Fibroblast of pulmonary artery (primary cell): Measurements from ENCODE around the gene VRK1.

Experiments
- DNase-seq: peaks from one replicate; pipeline ENCODE4 v3.0.0-alpha.2; 2010; ENCODE audit warnings: low read depth
- H3K4me3 ChIP-seq: replicated peaks from 2 replicates; pipeline ENCODE4 v1.5.1; 2011; ENCODE audit warnings: low read depth, mild to moderate bottlenecking, control low read depth, low read length, moderate library complexity
- TF ChIP-seq, protein P1 (sequence below): IDR thresholded peaks from 2 replicates; pipeline ENCODE4 v1.5.1; 2011; ENCODE audit warnings: mild to moderate bottlenecking, control low read depth, low read length, inconsistent platforms; ENCODE audit errors: missing control alignments

The VRK1 gene, protein sequence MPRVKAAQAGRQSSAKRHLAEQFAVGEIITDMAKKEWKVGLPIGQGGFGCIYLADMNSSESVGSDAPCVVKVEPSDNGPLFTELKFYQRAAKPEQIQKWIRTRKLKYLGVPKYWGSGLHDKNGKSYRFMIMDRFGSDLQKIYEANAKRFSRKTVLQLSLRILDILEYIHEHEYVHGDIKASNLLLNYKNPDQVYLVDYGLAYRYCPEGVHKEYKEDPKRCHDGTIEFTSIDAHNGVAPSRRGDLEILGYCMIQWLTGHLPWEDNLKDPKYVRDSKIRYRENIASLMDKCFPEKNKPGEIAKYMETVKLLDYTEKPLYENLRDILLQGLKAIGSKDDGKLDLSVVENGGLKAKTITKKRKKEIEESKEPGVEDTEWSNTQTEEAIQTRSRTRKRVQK

DNA sequence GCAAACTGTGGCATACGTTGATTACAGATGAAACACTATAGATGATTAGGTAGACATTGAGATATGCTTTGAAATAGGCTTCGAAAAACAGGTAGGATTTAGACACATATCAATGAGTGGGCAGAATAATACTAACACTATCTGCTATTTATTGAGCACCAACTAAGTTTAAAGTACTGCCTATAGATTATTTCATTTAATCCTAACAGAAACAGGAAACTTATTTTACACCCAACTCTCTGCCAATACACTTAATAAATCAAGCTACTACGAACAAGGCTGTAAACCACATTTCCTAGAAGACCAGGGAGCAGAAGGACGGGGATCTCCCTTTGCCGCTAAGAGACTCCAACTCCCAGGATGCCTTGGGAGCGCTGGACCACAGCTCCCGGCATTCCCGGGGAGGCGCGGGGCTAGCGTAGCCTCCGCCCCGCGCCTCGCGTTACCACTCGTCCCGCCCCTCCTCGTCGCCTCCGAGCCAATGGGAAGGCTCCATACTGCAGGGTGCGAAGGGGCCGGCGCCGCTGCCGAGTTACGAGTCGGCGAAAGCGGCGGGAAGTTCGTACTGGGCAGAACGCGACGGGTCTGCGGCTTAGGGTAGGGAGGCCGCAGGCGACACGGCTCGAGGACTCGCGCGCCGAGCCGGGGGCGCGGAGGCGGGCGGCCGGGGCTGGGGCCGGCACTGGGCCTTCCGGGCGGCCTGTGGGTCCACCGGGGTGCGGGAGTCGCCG lies at the start of gene VRK1:
Gene VRK1 (plus strand): TSS at position 532 of the 731 bp plus-strand sequence. CDS start 36,090 bp downstream, outside the sequence.
- H3K4me3 ChIP-seq, result peak within 1 kb of the TSS; percentile 79
- TF ChIP-seq, protein P1, sequence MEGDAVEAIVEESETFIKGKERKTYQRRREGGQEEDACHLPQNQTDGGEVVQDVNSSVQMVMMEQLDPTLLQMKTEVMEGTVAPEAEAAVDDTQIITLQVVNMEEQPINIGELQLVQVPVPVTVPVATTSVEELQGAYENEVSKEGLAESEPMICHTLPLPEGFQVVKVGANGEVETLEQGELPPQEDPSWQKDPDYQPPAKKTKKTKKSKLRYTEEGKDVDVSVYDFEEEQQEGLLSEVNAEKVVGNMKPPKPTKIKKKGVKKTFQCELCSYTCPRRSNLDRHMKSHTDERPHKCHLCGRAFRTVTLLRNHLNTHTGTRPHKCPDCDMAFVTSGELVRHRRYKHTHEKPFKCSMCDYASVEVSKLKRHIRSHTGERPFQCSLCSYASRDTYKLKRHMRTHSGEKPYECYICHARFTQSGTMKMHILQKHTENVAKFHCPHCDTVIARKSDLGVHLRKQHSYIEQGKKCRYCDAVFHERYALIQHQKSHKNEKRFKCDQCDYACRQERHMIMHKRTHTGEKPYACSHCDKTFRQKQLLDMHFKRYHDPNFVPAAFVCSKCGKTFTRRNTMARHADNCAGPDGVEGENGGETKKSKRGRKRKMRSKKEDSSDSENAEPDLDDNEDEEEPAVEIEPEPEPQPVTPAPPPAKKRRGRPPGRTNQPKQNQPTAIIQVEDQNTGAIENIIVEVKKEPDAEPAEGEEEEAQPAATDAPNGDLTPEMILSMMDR, result no peak
- peak; percentile 96 for DNase-seq

DNA sequence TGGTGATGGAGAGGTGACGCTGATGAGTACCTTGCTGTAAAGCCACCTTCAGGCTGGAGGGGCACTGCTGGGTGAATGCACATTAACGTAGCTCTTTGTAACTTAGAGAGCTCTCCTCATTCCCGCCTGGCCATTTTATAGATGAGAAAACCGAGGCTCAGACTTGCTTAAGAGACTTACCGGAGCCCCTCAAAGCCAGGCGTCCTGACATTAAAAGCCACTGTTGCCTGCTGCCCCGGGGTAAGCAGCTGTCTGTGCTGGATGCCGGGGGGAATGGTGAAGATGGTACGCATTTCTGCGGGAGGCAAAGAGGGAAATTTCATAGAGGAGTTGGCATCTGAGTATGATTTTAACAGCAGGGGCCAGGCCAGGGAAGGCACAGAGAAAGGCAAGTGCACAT lies 49.6 kb upstream of the VRK1 start:
- no peak overlapping the region for H3K4me3 ChIP-seq
- TF ChIP-seq, protein P1, result no peak
- no peak for DNase-seq

DNA sequence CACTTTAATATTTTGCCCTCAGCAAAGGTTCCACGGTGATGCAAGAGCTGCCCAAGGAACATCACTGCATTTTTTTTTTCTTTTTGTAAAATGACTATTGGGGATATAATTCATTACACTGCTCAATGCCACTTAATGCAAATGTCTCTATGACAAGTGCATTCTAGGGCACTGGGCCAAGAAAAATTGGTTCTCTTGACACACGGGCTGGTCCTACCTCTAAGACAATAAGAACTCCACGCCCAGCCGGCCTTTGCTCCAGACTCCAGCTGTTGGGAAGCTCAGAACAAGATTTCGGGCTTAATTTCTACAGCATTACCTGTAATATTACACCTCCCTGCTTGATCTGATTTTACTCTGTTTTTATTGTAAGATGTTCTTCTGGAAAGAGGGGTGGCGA lies 48.8 kb upstream of the VRK1 start:
- TF ChIP-seq, protein P1, result no peak
- no peak overlapping the region for H3K4me3 ChIP-seq
- no peak for DNase-seq

DNA sequence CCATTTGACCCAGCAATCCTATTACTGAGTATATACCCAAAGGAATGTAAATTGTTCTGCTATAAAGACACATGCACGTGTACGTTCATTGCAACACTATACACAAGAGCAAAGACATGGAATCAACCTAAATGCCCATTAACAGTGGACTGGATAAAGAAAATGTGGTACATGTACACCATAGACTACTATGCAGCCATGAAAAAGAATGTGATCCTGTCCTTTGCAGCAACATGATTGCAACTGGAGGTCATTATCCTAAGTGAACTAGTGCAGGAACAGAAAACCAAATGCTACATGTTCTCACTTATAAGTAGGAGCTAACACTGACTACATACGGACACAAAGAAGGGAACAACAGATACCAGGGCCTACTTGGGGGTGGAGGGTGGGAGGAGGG lies 45.7 kb upstream of the VRK1 start:
- TF ChIP-seq, protein P1, result no peak
- no peak overlapping the region for H3K4me3 ChIP-seq

DNA sequence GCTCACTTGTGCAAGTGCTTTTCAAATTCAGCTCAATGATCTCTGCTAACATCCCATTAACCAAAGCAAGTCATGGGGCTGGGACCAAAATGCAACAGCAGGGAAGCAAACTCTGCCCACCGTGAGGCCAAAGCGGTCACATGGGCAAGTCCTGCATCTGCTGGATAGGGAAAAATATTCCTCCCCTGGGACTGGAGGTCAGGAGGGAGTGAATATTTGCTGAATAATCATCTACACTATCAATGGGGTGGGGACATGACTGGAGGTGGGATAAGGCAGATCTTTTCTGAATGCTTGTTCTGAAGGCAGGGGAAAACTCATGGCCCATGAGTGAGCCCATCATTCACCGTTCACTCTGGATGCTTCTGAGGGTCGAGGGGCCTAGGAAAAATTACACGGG lies 45.1 kb upstream of the VRK1 start:
- TF ChIP-seq, protein P1, result no peak

More for the DNA sequence above, 45.7 kb upstream of the VRK1 start:
- DNase-seq, result no peak

DNA sequence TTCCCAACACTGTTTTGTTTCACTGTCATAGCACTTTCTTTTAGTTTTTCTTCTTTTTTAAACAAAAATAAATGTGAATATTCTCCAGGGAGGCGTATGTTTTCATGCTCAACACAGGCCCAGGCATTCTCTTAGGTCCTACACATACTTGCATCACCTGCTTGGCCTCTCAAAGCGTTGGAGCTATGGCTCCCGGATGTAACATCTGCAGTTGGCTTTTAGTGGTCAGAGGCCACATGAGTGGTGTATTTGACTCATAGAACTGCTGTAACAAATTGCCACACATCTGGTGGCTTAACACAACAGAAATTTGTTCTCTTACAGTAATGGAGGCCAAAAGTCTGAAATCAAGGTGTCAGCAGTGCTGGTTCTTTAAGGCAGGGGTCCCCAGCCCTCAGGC lies 44.6 kb upstream of the VRK1 start:
- TF ChIP-seq, protein P1, result no peak
- no peak for DNase-seq
- H3K4me3 ChIP-seq, result no peak overlapping the region

More for the DNA sequence above, 45.1 kb upstream of the VRK1 start:
- H3K4me3 ChIP-seq, result no peak overlapping the region
- no peak for DNase-seq
